ENCODE measurements around the gene ARHGEF9. TPM values are rescaled to one million over a fixed set of nuclear protein-coding genes. Genes with fewer than 3 reads are reported as not detected.

ARHGEF9 gene
- total RNA-seq, 4 donors from 2014 or later, result 18.2 to 34.3 (median 22.3) TPM

GRCh38 chrX:63739885-63740284 lies 45.1 kb downstream of the ARHGEF9 start:
- Histone ChIP-seq H3K27me3 (no peaks in the 10 kb centered on the region), H3K4me1 (no peaks in the 10 kb centered on the region), H3K36me3 (no peaks in the 10 kb centered on the region), H3K9me3 (no peaks in the 10 kb centered on the region), H3K4me3 (no peak overlapping the region), H3K27ac (no peak overlapping the region)
- no peak for TF ChIP-seq EP300 (IDR thresholded peaks at IDR 0.05)
- no peak for TF ChIP-seq CTCF (IDR thresholded peaks at IDR 0.05)
- TF ChIP-seq POLR2AphosphoS5 (IDR thresholded peaks at IDR 0.05), result no peak
- DNase-seq (ENCODE audit: low spot score in 2 of 2), result no peak

DNA sequence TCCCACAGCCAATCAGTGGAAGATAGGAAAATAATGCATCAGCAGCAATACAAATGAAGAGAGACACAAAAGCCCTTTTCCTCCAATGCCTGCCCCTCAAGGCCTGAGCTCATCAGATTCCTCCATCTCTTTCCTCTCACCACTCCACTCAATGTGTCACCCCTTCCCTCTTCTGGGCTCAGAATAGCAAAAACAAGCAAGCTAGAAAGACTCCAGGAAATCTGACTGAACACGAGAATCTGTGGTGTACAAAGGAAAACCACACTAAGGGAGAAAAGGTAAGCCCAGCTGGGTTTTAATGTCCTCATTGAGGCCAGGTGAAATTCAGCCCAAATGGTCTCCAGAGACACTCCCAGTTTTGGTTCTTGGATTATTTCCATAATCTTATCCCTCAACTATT lies 46.3 kb downstream of the ARHGEF9 start:
- Histone ChIP-seq H3K27ac (no peak overlapping the region), H3K36me3 (no peaks in the 10 kb centered on the region), H3K4me1 (no peaks in the 10 kb centered on the region), H3K27me3 (no peaks in the 10 kb centered on the region), H3K9me3 (no peaks in the 10 kb centered on the region), H3K4me3 (no peak overlapping the region)
- no peak for TF ChIP-seq CTCF (IDR thresholded peaks at IDR 0.05)
- no peak for TF ChIP-seq POLR2AphosphoS5 (IDR thresholded peaks at IDR 0.05)
- no peak for TF ChIP-seq POLR2A (IDR thresholded peaks at IDR 0.05)
- no peak for TF ChIP-seq EP300 (IDR thresholded peaks at IDR 0.05)
- DNase-seq (ENCODE audit: low spot score in 2 of 2), result no peak
- 37% methylated on average over 1 of the region's 1 CpG for WGBS

- no peaks in the 10 kb centered on the region for H3K4me1 ChIP-seq
- TF ChIP-seq EP300 (IDR thresholded peaks at IDR 0.05) (no peak), POLR2A (IDR thresholded peaks at IDR 0.05) (no peak), CTCF (IDR thresholded peaks at IDR 0.05) (no peak), POLR2AphosphoS5 (IDR thresholded peaks at IDR 0.05) (no peak)
- H3K4me3 ChIP-seq, result no peak overlapping the region
- no peaks in the 10 kb centered on the region for H3K9me3 ChIP-seq
- 60% methylated on average over 3 of the region's 3 CpGs for WGBS
- H3K36me3 ChIP-seq, result no peaks in the 10 kb centered on the region
- no peak overlapping the region for H3K27ac ChIP-seq
- no peak for DNase-seq (ENCODE audit: low spot score in 2 of 2)
- H3K27me3 ChIP-seq, result no peaks in the 10 kb centered on the region
Observed at GRCh38 chrX:63737131-63737921, 47.7 kb downstream of the ARHGEF9 start.

DNA sequence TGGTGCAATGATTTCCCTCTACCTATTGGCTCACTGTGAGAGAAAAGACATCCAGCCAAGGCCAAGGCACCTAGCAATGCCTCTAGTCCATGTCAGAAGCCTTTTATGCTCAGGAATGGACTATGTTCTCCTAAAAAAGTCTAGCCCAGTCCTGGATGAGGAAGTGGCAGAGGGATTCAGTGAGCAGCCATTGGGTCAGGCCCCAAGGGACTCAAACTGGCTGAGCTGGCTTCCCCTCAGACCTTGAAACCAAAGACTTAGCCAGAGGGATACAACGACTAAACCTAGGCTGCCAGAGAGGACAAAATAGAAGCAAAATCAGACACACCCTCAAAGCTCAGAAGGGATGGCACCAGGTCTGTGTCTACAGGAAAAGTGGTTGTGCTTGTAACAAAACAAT lies 49.1 kb downstream of the ARHGEF9 start:
- H3K4me3 ChIP-seq, result no peak overlapping the region
- no peaks in the 10 kb centered on the region for H3K9me3 ChIP-seq
- no peak overlapping the region for H3K27ac ChIP-seq
- H3K4me1 ChIP-seq, result no peaks in the 10 kb centered on the region
- H3K27me3 ChIP-seq, result no peaks in the 10 kb centered on the region
- no peak for DNase-seq (ENCODE audit: low spot score in 2 of 2)
- 54% methylated on average over 1 of the region's 1 CpG for WGBS
- TF ChIP-seq CTCF (IDR thresholded peaks at IDR 0.05) (no peak), EP300 (IDR thresholded peaks at IDR 0.05) (no peak), POLR2A (IDR thresholded peaks at IDR 0.05) (no peak), POLR2AphosphoS5 (IDR thresholded peaks at IDR 0.05) (no peak)
- no peaks in the 10 kb centered on the region for H3K36me3 ChIP-seq

DNA sequence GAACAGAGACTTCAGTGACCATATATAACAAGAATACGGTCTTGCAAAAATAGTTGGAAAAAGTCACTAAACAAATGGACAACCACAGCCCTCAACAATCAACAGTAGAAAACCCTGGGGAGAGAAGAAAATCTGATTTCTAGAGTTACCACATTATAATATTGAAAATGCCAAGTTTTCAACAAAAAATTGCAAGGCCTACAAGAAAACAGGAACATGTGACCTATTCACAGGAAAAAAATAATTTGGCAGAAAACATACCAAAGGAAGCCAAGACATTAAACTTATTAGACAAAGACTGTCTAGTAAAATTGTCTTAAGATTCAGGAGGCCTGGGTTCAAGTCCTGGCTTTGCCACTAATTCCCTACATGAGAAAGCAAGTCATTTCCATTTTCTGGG lies 64.7 kb downstream of the ARHGEF9 start:
- TF ChIP-seq CTCF (IDR thresholded peaks at IDR 0.05) (no peak), POLR2A (IDR thresholded peaks at IDR 0.05) (no peak), EP300 (IDR thresholded peaks at IDR 0.05) (no peak), POLR2AphosphoS5 (IDR thresholded peaks at IDR 0.05) (no peak)
- DNase-seq (ENCODE audit: low spot score in 2 of 2), result no peak
- no peaks in the 10 kb centered on the region for H3K4me1 ChIP-seq
- H3K9me3 ChIP-seq, result no peaks in the 10 kb centered on the region
- H3K27me3 ChIP-seq, result no peaks in the 10 kb centered on the region
- H3K36me3 ChIP-seq, result no peaks in the 10 kb centered on the region
- no peak overlapping the region for H3K27ac ChIP-seq
- WGBS, result 68% methylated on average over 1 of the region's 1 CpG
- no peak overlapping the region for H3K4me3 ChIP-seq

All from suprapubic skin (tissue), 4 donors.